K562 (cell line): ENCODE results near the gene ERVK3-1. TPM values are rescaled to one million over a fixed set of nuclear protein-coding genes. Genes with fewer than 3 reads are reported as not detected.

ENCODE experiments used
- ARID3A ChIP-seq: IDR thresholded peaks from 2 replicates; pipeline ENCODE4 v1.6.1; 2012; ENCODE audit warnings: low read depth, low read length, improper control_type of control experiment, borderline replicate concordance
- BRD4 ChIP-seq: fragments of 200-600 bp; sonication (generic); IDR thresholded peaks from 2 replicates; pipeline ENCODE4 v1.6.1; 2017; ENCODE audit warnings: inconsistent platforms
- CAMTA2 ChIP-seq: fragments of 250-450 bp; sonication (Bioruptor Pico); conservative IDR thresholded peaks from 2 replicates; pipeline ENCODE4 v1.5.1; 2022
- CHCHD3 ChIP-seq: fragments of 250-450 bp; sonication (Bioruptor Pico); IDR thresholded peaks from 2 replicates; pipeline ENCODE4 v2.1.2; 2022; ENCODE audit warnings: mild to moderate bottlenecking
- ELK3 ChIP-seq: fragments of 450-650 bp; formaldehyde crosslinking; IDR thresholded peaks from 2 replicates; pipeline ENCODE4 v1.4.0; 2020; ENCODE audit warnings: mild to moderate bottlenecking
- GATA2 ChIP-seq: sonication (generic); formaldehyde crosslinking; IDR thresholded peaks from 2 replicates; pipeline ENCODE4 v1.4.0; 2020; ENCODE audit warnings: mild to moderate bottlenecking, missing genetic modification reagents
- JUNB ChIP-seq: fragments of 450-650 bp; formaldehyde crosslinking; conservative IDR thresholded peaks from 2 replicates; pipeline ENCODE4 v1.4.0; 2020; ENCODE audit warnings: mild to moderate bottlenecking
- LARP7 ChIP-seq: fragments of 450-650 bp; IDR thresholded peaks from 2 replicates; pipeline ENCODE4 v1.6.1; 2016
- NFE2L1 ChIP-seq: fragments of 450-650 bp; IDR thresholded peaks from 2 replicates; pipeline ENCODE4 v1.6.1; 2016; ENCODE audit warnings: missing genetic modification characterization, low read depth, mild to moderate bottlenecking, missing compliant biosample characterization, moderate library complexity, borderline replicate concordance
- NR2F6 ChIP-seq: fragments of 450-650 bp; formaldehyde crosslinking; IDR thresholded peaks from 2 replicates; pipeline ENCODE4 v1.4.0; 2020; ENCODE audit warnings: mild to moderate bottlenecking
- PTBP1 ChIP-seq: fragments of 200-400 bp; formaldehyde crosslinking; IDR thresholded peaks from 2 replicates; pipeline ENCODE4 v1.6.1; 2017; ENCODE audit warnings: low read depth, low read length
- SAP30 ChIP-seq: fragments of 200-600 bp; sonication (generic); IDR thresholded peaks from 2 replicates; pipeline ENCODE4 v1.6.1; 2012; ENCODE audit warnings: borderline replicate concordance, low read depth, mild to moderate bottlenecking, moderate library complexity, low read length, control low read depth, inconsistent platforms; ENCODE audit not compliant: insufficient read depth, poor library complexity, severe bottlenecking
- SMAD4 ChIP-seq: fragments of 250-450 bp; sonication (Bioruptor Pico); conservative IDR thresholded peaks from 2 replicates; pipeline ENCODE4 v1.8.0; 2021; ENCODE audit warnings: inconsistent platforms, mild to moderate bottlenecking, moderate library complexity
- SMARCA4 ChIP-seq: fragments of 450-650 bp; IDR thresholded peaks from 2 replicates; pipeline ENCODE4 v1.6.1; 2016
- TAF9B ChIP-seq: fragments of 450-650 bp; IDR thresholded peaks from 2 replicates; pipeline ENCODE4 v1.6.1; 2018; ENCODE audit warnings: mild to moderate bottlenecking; ENCODE audit not compliant: partially characterized antibody
- XRCC5 ChIP-seq: fragments of 200-400 bp; formaldehyde crosslinking; IDR thresholded peaks from 2 replicates; pipeline ENCODE4 v1.6.1; 2017; ENCODE audit warnings: low read depth, mild to moderate bottlenecking, low read length
- ZNF134 ChIP-seq: fragments of 250-450 bp; sonication (Bioruptor Pico); conservative IDR thresholded peaks from 2 replicates; pipeline ENCODE4 v1.4.0; 2020
- ZNF239 ChIP-seq: fragments of 250-450 bp; sonication (Bioruptor Pico); IDR thresholded peaks from 2 replicates; pipeline ENCODE4 v1.4.0; 2020; ENCODE audit warnings: mild to moderate bottlenecking
- ZNF589 ChIP-seq: fragments of 200-800 bp; sonication (Bioruptor generic); IDR thresholded peaks from 2 replicates; pipeline ENCODE4 v1.6.1; 2016; ENCODE audit warnings: low read depth, missing genetic modification characterization, missing compliant biosample characterization
- polyA plus RNA-seq, 8 experiments: library from polyadenylated mRNA; depleted of rRNA in 4 of 8; stranded (reverse) in 5 of 8; unstranded in 3 of 8; fragments of >200 nt; fragmentation: Nextera tagmentation in 2 of 8; fragmentation: Illumina TruSeq in 1 of 8; extraction: Ambion mirVana in 2 of 8; extraction: Trizol in 1 of 8; gene quantifications; 2 replicates each; pipeline versions ENCODE4 v1.2.1 to v1.2.3, GENCODE V29; 2011 to 2014; ENCODE audit warnings: inconsistent platforms in 1 of 8, missing spikeins in 1 of 8
- total RNA-seq, 7 experiments: library from RNA; depleted of rRNA in 6 of 7; stranded (reverse); fragments of >200 nt in 6 of 7; fragmentation: Illumina TruSeq in 2 of 7; extraction: Trizol in 2 of 7; gene quantifications; 2 replicates each; pipeline versions ENCODE4 v1.2.1 to v1.2.3, GENCODE V29; 2011 to 2021; ENCODE audit warnings: low replicate concordance in 1 of 7
- TF ChIP-seq, protein P1 (sequence below): sonication (generic); formaldehyde crosslinking; IDR thresholded peaks from 2 replicates; pipeline ENCODE4 v1.8.0; 2022; ENCODE audit warnings: missing genetic modification reagents, mild to moderate bottlenecking, borderline replicate concordance
- TF ChIP-seq, protein P2 (sequence below): fragments of 250-450 bp; sonication (Bioruptor Pico); IDR thresholded peaks from 2 replicates; pipeline ENCODE4 v1.4.0; 2020

Gene ERVK3-1
- total and polyA plus RNA-seq, 9 of the 15 experiments (the other 6 are each of a cell fraction or from before 2014, with no cell fraction given): 87.6 to 299 (median 119) TPM

GRCh38 chr19:58277748-58278540, 27.2 kb upstream of the ERVK3-1 start (continued):
- TF ChIP-seq, protein P1, sequence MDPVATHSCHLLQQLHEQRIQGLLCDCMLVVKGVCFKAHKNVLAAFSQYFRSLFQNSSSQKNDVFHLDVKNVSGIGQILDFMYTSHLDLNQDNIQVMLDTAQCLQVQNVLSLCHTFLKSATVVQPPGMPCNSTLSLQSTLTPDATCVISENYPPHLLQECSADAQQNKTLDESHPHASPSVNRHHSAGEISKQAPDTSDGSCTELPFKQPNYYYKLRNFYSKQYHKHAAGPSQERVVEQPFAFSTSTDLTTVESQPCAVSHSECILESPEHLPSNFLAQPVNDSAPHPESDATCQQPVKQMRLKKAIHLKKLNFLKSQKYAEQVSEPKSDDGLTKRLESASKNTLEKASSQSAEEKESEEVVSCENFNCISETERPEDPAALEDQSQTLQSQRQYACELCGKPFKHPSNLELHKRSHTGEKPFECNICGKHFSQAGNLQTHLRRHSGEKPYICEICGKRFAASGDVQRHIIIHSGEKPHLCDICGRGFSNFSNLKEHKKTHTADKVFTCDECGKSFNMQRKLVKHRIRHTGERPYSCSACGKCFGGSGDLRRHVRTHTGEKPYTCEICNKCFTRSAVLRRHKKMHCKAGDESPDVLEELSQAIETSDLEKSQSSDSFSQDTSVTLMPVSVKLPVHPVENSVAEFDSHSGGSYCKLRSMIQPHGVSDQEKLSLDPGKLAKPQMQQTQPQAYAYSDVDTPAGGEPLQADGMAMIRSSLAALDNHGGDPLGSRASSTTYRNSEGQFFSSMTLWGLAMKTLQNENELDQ: no peak
- TF ChIP-seq ZNF589 (0 out of 2 replicates have a peak, but pooled peaks have one; percentile 3), BRD4 (no peak), SAP30 (peak; percentile 2), GATA2 (CRISPR knock-in tag) (no peak), TAF9B (peak; percentile 25), ZNF134 (0 out of 2 replicates have a peak, but pooled peaks have one; percentile 25), NFE2L1 (tag) (no peak), PTBP1 (no peak), LARP7 (no peak), ELK3 (CRISPR knock-in tag) (no peak), NR2F6 (CRISPR knock-in tag) (no peak), JUNB (CRISPR knock-in tag) (no peak), SMARCA4 (peak; percentile 45; the same call in 1 of the 2 replicates), ZNF239 (CRISPR knock-in tag) (0 out of 2 replicates have a peak, but pooled peaks have one; percentile 17), CHCHD3 (CRISPR knock-in tag) (no peak), ARID3A (no peak), SMAD4 (CRISPR knock-in tag) (peak; percentile 64), CAMTA2 (no peak), XRCC5 (no peak)
- TF ChIP-seq, protein P2, sequence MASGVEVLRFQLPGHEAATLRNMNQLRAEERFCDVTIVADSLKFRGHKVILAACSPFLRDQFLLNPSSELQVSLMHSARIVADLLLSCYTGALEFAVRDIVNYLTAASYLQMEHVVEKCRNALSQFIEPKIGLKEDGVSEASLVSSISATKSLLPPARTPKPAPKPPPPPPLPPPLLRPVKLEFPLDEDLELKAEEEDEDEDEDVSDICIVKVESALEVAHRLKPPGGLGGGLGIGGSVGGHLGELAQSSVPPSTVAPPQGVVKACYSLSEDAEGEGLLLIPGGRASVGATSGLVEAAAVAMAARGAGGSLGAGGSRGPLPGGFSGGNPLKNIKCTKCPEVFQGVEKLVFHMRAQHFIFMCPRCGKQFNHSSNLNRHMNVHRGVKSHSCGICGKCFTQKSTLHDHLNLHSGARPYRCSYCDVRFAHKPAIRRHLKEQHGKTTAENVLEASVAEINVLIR (CRISPR knock-in tag): no peak
